K562 (cell line): ENCODE results near the gene KNSTRN. TPM values are rescaled to one million over a fixed set of nuclear protein-coding genes. Genes with fewer than 3 reads are reported as not detected.
A peak's percentile ranks its signal among the peaks of the same experiment; 100 is the strongest.

Experiments used
- BRD9 ChIP-seq: fragments of 450-650 bp; IDR thresholded peaks from 2 replicates; pipeline ENCODE4 v1.6.1; 2018; ENCODE audit warnings: low read depth; ENCODE audit not compliant: partially characterized antibody
- CREB1 ChIP-seq, 2 experiments: sonication (generic) in 1 of 2; formaldehyde crosslinking in 1 of 2; IDR thresholded peaks; 2 replicates each; pipeline versions ENCODE4 v1.6.1 to v1.8.0; 2012 to 2022; ENCODE audit warnings: inconsistent platforms in 1 of 2, mild to moderate bottlenecking in 1 of 2, missing genetic modification reagents in 1 of 2, moderate library complexity in 1 of 2
- DACH1 ChIP-seq: fragments of 450-650 bp; IDR thresholded peaks from 2 replicates; pipeline ENCODE4 v1.6.1; 2018; ENCODE audit not compliant: partially characterized antibody
- ERF ChIP-seq: fragments of 450-650 bp; formaldehyde crosslinking; IDR thresholded peaks from 2 replicates; pipeline ENCODE4 v1.4.0; 2020; ENCODE audit warnings: mild to moderate bottlenecking, mixed read lengths
- FOXP1 ChIP-seq: sonication (generic); formaldehyde crosslinking; IDR thresholded peaks from 2 replicates; pipeline ENCODE4 v1.8.0; 2022; ENCODE audit warnings: mild to moderate bottlenecking, missing genetic modification reagents
- IRF2 ChIP-seq: sonication (generic); formaldehyde crosslinking; IDR thresholded peaks from 2 replicates; pipeline ENCODE4 v1.8.1; 2022; ENCODE audit warnings: mild to moderate bottlenecking, missing genetic modification reagents
- KAT7 ChIP-seq: sonication (generic); formaldehyde crosslinking; IDR thresholded peaks from 2 replicates; pipeline ENCODE4 v1.8.0; 2022; ENCODE audit warnings: missing genetic modification reagents, mild to moderate bottlenecking, borderline replicate concordance
- ZNF583 ChIP-seq: fragments of 250-450 bp; sonication (Bioruptor Pico); IDR thresholded peaks from 2 replicates; pipeline ENCODE4 v1.4.0; 2020
- ZNF695 ChIP-seq: fragments of 450-650 bp; formaldehyde crosslinking; IDR thresholded peaks from 2 replicates; pipeline ENCODE4 v1.4.0; 2020; ENCODE audit warnings: mild to moderate bottlenecking, moderate library complexity
- ZNF780A ChIP-seq: fragments of 250-450 bp; sonication (Bioruptor Pico); IDR thresholded peaks from 2 replicates; pipeline ENCODE4 v1.5.0; 2021; ENCODE audit warnings: mild to moderate bottlenecking
- polyA plus RNA-seq, 8 experiments: library from polyadenylated mRNA; depleted of rRNA in 4 of 8; stranded (reverse) in 5 of 8; unstranded in 3 of 8; fragments of >200 nt; fragmentation: Nextera tagmentation in 2 of 8; fragmentation: Illumina TruSeq in 1 of 8; extraction: Ambion mirVana in 2 of 8; extraction: Trizol in 1 of 8; gene quantifications; 2 replicates each; pipeline versions ENCODE4 v1.2.1 to v1.2.3, GENCODE V29; 2011 to 2014; ENCODE audit warnings: inconsistent platforms in 1 of 8, missing spikeins in 1 of 8
- total RNA-seq, 7 experiments: library from RNA; depleted of rRNA in 6 of 7; stranded (reverse); fragments of >200 nt in 6 of 7; fragmentation: Illumina TruSeq in 2 of 7; extraction: Trizol in 2 of 7; gene quantifications; 2 replicates each; pipeline versions ENCODE4 v1.2.1 to v1.2.3, GENCODE V29; 2011 to 2021; ENCODE audit warnings: low replicate concordance in 1 of 7
- TF ChIP-seq, protein P1 (sequence below): fragments of 450-650 bp; IDR thresholded peaks from 2 replicates; pipeline ENCODE4 v1.6.1; 2018; ENCODE audit not compliant: partially characterized antibody
- TF ChIP-seq, protein P2 (sequence below): sonication (generic); formaldehyde crosslinking; IDR thresholded peaks from 2 replicates; pipeline ENCODE4 v1.8.1; 2023; ENCODE audit warnings: missing genetic modification reagents, mild to moderate bottlenecking, borderline replicate concordance
- TF ChIP-seq, protein P3 (sequence below): fragments of 450-650 bp; formaldehyde crosslinking; IDR thresholded peaks from 2 replicates; pipeline ENCODE4 v1.4.0; 2020; ENCODE audit warnings: mild to moderate bottlenecking, moderate library complexity
- TF ChIP-seq, protein P4 (sequence below): IDR thresholded peaks from 3 replicates; pipeline ENCODE4 v1.6.1; 2011; ENCODE audit warnings: borderline replicate concordance, mild to moderate bottlenecking; ENCODE audit not compliant: insufficient read length, insufficient read depth

KNSTRN gene
- total and polyA plus RNA-seq, 9 of the 15 experiments (the other 6 are each of a cell fraction or from before 2014, with no cell fraction given), result 48.7 to 88.2 (median 66.3) TPM

DNA sequence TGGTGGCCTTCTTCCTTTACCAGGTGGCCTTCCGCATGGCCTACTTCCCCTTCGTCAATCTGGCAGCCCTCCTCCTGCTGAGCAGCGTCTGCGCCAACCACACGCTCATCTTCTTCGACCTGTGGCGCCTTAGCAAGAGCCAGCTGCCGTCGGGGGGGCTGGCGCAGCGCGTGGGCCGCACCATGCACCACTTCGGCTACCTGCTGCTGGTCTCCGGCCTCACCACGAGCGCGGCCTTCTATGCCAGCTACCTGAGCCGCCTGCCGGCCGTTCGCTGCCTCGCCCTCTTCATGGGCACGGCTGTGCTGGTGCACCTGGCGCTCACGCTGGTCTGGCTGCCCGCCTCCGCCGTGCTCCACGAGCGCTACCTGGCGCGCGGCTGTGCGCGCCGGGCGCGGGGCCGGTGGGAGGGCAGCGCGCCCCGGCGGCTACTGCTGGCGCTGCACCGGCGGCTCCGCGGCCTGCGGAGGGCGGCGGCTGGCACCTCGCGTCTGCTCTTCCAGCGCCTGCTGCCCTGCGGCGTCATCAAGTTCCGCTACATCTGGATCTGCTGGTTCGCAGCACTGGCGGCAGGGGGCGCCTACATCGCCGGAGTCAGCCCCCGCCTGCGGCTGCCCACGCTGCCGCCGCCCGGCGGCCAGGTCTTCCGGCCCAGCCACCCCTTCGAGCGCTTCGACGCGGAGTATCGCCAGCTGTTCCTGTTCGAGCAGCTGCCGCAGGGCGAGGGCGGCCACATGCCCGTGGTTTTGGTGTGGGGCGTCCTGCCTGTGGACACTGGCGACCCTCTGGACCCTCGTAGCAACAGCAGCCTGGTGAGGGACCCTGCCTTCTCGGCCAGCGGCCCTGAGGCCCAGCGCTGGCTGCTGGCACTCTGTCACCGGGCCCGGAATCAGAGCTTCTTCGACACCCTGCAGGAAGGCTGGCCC lies 14.6 kb upstream of the KNSTRN start (continued):
- TF ChIP-seq, protein P1, sequence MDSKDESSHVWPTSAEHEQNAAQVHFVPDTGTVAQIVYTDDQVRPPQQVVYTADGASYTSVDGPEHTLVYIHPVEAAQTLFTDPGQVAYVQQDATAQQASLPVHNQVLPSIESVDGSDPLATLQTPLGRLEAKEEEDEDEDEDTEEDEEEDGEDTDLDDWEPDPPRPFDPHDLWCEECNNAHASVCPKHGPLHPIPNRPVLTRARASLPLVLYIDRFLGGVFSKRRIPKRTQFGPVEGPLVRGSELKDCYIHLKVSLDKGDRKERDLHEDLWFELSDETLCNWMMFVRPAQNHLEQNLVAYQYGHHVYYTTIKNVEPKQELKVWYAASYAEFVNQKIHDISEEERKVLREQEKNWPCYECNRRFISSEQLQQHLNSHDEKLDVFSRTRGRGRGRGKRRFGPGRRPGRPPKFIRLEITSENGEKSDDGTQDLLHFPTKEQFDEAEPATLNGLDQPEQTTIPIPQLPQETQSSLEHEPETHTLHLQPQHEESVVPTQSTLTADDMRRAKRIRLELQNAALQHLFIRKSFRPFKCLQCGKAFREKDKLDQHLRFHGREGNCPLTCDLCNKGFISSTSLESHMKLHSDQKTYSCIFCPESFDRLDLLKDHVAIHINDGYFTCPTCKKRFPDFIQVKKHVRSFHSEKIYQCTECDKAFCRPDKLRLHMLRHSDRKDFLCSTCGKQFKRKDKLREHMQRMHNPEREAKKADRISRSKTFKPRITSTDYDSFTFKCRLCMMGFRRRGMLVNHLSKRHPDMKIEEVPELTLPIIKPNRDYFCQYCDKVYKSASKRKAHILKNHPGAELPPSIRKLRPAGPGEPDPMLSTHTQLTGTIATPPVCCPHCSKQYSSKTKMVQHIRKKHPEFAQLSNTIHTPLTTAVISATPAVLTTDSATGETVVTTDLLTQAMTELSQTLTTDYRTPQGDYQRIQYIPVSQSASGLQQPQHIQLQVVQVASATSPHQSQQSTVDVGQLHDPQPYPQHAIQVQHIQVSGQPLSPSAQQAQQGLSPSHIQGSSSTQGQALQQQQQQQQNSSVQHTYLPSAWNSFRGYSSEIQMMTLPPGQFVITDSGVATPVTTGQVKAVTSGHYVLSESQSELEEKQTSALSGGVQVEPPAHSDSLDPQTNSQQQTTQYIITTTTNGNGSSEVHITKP, result no peak
- TF ChIP-seq CREB1 (IDR thresholded peaks at IDR 0.05) (peak; percentile 88; the same call in 1 of the 2 replicates), CREB1 (CRISPR knock-in tag; IDR thresholded peaks at IDR 0.05) (peak; percentile 86), ZNF583 (CRISPR knock-in tag) (no peak), ZNF780A (CRISPR knock-in tag) (no peak), ZNF695 (CRISPR knock-in tag) (no peak), DACH1 (peak; percentile 79), FOXP1 (CRISPR knock-in tag) (peak; percentile 35; the same call in 1 of the 2 replicates), IRF2 (no peak), BRD9 (no peak), ERF (CRISPR knock-in tag) (no peak), KAT7 (CRISPR knock-in tag) (peak; percentile 57; the same call in 1 of the 2 replicates)
- TF ChIP-seq, protein P2, sequence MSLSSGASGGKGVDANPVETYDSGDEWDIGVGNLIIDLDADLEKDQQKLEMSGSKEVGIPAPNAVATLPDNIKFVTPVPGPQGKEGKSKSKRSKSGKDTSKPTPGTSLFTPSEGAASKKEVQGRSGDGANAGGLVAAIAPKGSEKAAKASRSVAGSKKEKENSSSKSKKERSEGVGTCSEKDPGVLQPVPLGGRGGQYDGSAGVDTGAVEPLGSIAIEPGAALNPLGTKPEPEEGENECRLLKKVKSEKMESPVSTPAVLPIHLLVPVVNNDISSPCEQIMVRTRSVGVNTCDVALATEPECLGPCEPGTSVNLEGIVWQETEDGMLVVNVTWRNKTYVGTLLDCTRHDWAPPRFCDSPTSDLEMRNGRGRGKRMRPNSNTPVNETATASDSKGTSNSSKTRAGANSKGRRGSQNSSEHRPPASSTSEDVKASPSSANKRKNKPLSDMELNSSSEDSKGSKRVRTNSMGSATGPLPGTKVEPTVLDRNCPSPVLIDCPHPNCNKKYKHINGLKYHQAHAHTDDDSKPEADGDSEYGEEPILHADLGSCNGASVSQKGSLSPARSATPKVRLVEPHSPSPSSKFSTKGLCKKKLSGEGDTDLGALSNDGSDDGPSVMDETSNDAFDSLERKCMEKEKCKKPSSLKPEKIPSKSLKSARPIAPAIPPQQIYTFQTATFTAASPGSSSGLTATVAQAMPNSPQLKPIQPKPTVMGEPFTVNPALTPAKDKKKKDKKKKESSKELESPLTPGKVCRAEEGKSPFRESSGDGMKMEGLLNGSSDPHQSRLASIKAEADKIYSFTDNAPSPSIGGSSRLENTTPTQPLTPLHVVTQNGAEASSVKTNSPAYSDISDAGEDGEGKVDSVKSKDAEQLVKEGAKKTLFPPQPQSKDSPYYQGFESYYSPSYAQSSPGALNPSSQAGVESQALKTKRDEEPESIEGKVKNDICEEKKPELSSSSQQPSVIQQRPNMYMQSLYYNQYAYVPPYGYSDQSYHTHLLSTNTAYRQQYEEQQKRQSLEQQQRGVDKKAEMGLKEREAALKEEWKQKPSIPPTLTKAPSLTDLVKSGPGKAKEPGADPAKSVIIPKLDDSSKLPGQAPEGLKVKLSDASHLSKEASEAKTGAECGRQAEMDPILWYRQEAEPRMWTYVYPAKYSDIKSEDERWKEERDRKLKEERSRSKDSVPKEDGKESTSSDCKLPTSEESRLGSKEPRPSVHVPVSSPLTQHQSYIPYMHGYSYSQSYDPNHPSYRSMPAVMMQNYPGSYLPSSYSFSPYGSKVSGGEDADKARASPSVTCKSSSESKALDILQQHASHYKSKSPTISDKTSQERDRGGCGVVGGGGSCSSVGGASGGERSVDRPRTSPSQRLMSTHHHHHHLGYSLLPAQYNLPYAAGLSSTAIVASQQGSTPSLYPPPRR (CRISPR knock-in tag), result no peak
- TF ChIP-seq, protein P3, sequence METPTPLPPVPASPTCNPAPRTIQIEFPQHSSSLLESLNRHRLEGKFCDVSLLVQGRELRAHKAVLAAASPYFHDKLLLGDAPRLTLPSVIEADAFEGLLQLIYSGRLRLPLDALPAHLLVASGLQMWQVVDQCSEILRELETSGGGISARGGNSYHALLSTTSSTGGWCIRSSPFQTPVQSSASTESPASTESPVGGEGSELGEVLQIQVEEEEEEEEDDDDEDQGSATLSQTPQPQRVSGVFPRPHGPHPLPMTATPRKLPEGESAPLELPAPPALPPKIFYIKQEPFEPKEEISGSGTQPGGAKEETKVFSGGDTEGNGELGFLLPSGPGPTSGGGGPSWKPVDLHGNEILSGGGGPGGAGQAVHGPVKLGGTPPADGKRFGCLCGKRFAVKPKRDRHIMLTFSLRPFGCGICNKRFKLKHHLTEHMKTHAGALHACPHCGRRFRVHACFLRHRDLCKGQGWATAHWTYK, result no peak; the same call in 1 of the 2 replicates
- TF ChIP-seq, protein P4, sequence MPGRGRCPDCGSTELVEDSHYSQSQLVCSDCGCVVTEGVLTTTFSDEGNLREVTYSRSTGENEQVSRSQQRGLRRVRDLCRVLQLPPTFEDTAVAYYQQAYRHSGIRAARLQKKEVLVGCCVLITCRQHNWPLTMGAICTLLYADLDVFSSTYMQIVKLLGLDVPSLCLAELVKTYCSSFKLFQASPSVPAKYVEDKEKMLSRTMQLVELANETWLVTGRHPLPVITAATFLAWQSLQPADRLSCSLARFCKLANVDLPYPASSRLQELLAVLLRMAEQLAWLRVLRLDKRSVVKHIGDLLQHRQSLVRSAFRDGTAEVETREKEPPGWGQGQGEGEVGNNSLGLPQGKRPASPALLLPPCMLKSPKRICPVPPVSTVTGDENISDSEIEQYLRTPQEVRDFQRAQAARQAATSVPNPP, result no peak
